ENCODE measurements around the gene XKR8. TPM values are rescaled to one million over a fixed set of nuclear protein-coding genes. Genes with fewer than 3 reads are reported as not detected.

XKR8 gene
- total and polyA plus RNA-seq, 10 donors: 4.2 to 17.4 (median 8.1) TPM

DNA sequence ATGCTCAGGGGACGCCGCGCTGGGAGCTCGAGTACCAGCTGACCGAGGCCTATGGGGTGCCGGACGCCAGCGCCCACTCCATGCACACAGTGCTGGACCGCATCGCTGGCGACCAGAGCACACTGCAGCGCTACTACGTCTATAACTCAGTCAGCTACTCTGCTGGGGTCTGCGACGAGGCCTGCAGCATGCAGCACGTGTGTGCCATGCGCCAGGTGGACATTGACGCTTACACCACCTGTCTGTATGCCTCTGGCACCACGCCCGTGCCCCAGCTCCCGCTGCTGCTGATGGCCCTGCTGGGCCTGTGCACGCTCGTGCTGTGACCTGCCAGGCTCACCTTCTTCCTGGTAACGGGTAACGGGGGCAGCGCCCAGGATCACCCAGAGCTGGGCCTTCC is 1.3 kb upstream of the XKR8 start:
- intact Hi-C loops (cut with DNase I; ENCODE audit: low total_unique reads): no loop called here
- Histone ChIP-seq H3K27ac (peak overlapping the region in 3 of 8 donors; percentile 89 to 96 (median 95)), H3K4me3 (peak overlapping the region in 2 of 8 donors; percentile 79 to 95), H3K9me3 (no peaks in the 10 kb centered on the region), H3K36me3 (peaks cover 0 to 8% (median 0%) of the 10 kb centered on the region in 6 donors), H3K27me3 (replicated peaks in 1 of 7) (no peaks in the 10 kb centered on the region), H3K4me1 (peaks cover 13 to 48% (median 33%) of the 10 kb centered on the region in 6 donors)
- 93 to 99% (median 96%) methylated on average over 17 to 26 of the region's 26 CpGs for WGBS, 5 donors
- peak; percentile 75 for DNase-seq
- no peak for TF ChIP-seq POLR2A (IDR thresholded peaks at IDR 0.05)
- no peak for TF ChIP-seq POLR2AphosphoS5 (IDR thresholded peaks at IDR 0.05)

DNA sequence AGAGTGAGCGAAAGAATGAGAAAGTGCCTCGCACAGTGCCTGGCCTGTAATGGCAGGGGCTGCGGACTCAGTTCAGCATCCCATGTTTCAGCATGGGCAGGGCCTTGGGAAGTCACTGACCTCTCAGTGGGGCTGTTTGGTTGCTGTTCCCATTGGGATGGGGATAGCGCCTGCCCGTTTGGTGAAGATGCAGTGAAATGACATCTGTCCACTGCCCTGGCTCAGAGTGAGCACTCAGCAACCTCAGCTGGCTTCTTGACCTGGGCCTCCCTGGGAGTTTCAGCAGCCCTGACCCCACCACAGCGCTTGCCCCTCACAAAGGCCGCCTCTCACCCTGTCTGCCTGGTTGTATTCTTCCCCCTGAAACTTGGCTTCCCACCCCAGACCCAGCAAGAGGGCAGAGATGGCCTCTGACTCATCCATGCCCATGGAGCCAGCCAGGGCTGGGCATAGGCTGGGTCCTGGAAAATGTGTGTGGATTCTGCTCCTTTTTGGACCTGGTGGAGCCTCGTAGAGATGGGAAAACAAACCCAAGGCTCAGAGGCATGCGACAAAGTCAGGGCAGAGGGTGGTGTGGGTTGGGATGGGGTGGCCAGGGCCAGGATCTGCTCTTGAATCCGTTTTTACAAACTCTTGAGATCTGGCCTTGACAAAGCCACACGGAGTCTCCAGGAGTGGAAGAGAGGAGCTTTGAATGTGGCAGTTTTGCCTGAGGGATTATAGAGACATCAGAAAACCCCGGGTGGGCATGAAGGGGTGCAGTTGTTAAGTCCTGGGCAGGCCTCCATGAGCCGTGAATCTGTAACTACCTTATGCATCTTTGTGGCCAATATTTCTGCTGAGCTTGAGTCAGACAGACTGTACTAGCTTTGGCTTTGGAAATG is 1.2 kb downstream of the XKR8 start:
- no peaks in the 10 kb centered on the region for H3K9me3 ChIP-seq
- DNase-seq: no peak
- intact Hi-C loops (cut with DNase I; ENCODE audit: low total_unique reads): no loop called here

DNA sequence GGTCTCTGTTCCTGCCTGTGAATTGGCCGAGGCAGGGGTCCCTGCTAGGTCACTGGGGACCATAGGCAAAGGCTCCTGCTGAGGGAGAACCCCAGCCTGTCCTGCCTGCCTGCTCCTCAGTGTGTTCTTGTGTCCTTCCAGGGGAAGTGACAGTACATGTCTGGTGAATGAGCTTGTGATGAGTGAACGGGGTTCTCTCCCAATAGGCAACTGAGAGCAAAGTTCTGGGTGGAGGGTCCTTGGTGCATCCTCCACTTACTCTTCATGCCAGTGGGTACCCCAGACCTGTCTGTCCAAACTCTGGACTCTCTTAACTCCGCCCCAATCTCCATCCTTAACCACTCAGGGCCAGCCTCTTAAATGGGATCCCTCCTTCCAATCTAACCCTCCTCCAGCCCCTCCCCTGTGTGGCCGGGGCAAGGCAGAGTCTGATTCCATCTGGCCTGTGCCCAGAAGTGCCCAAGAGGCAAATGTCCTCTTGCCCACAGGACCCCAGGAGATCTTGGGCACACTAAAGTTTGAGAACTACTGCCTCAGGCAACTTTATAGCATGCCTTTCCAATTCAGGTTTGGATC is 2.0 kb downstream of the XKR8 start:
- peaks cover 0 to 40% (median 22%) of the 10 kb centered on the region in 6 donors for H3K36me3 ChIP-seq
- no peaks in the 10 kb centered on the region for H3K27me3 ChIP-seq (replicated peaks in 1 of 7)
- H3K4me3 ChIP-seq: peak overlapping the region in 2 of 8 donors; percentile 68 to 95
- intact Hi-C loops (cut with DNase I; ENCODE audit: low total_unique reads): no loop called here
- no peak for TF ChIP-seq POLR2AphosphoS5 (IDR thresholded peaks at IDR 0.05)
- TF ChIP-seq, protein P1, sequence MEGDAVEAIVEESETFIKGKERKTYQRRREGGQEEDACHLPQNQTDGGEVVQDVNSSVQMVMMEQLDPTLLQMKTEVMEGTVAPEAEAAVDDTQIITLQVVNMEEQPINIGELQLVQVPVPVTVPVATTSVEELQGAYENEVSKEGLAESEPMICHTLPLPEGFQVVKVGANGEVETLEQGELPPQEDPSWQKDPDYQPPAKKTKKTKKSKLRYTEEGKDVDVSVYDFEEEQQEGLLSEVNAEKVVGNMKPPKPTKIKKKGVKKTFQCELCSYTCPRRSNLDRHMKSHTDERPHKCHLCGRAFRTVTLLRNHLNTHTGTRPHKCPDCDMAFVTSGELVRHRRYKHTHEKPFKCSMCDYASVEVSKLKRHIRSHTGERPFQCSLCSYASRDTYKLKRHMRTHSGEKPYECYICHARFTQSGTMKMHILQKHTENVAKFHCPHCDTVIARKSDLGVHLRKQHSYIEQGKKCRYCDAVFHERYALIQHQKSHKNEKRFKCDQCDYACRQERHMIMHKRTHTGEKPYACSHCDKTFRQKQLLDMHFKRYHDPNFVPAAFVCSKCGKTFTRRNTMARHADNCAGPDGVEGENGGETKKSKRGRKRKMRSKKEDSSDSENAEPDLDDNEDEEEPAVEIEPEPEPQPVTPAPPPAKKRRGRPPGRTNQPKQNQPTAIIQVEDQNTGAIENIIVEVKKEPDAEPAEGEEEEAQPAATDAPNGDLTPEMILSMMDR (IDR thresholded peaks at IDR 0.05 in 8 of 11, conservative IDR thresholded peaks at IDR 0.05 in 3 of 11): no peak
- no peak for TF ChIP-seq POLR2A (IDR thresholded peaks at IDR 0.05)
- peaks cover 13 to 44% (median 33%) of the 10 kb centered on the region in 6 donors for H3K4me1 ChIP-seq
- 68 to 79% (median 70%) methylated on average over 4 of the region's 4 CpGs for WGBS, 5 donors
- no peaks in the 10 kb centered on the region for H3K9me3 ChIP-seq
- H3K27ac ChIP-seq: peak overlapping the region in 5 of 8 donors; percentile 89 to 96 (median 94)
- no peak for DNase-seq

More for the DNA sequence above, 1.2 kb downstream of the XKR8 start:
- TF ChIP-seq POLR2A (IDR thresholded peaks at IDR 0.05) (no peak), POLR2AphosphoS5 (IDR thresholded peaks at IDR 0.05) (no peak)
- TF ChIP-seq, protein P1 (IDR thresholded peaks at IDR 0.05 in 8 of 11, conservative IDR thresholded peaks at IDR 0.05 in 3 of 11): no peak
- no peaks in the 10 kb centered on the region for H3K27me3 ChIP-seq (replicated peaks in 1 of 7)
- H3K36me3 ChIP-seq: peaks cover 0 to 33% (median 15%) of the 10 kb centered on the region in 6 donors
- 72 to 77% (median 74%) methylated on average over 11 to 13 of the region's 13 CpGs for WGBS, 5 donors
- H3K4me3 ChIP-seq: peak overlapping the region in 7 of 8 donors; percentile 59 to 95 (median 69)
- H3K27ac ChIP-seq: peak overlapping the region in 7 of 8 donors; percentile 89 to 96 (median 93)
- H3K4me1 ChIP-seq: peaks cover 13 to 44% (median 33%) of the 10 kb centered on the region in 6 donors

DNA sequence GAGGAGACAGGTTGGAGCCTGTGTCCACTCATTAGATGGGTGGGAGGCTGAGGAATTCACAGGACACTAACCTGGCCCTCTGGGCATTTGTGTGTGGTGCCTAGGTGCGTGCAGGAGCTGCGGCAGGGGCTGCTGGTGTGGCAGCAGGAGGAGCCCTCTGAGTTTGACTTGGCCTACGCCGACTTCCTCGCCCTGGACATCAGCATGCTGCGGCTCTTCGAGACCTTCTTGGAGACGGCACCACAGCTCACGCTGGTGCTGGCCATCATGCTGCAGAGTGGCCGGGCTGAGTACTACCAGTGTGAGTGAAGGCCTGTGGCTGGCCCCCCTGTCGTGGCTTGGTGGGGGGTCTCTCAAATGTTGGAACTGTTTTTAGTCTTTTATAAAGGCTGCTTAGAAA is 3.6 kb downstream of the XKR8 start:
- 91 to 96% (median 95%) methylated on average over 5 to 11 of the region's 11 CpGs for WGBS, 5 donors
- H3K27ac ChIP-seq: no peak overlapping the region
- no peak overlapping the region for H3K4me3 ChIP-seq
- intact Hi-C loops (cut with DNase I; ENCODE audit: low total_unique reads): no loop called here
- no peak for DNase-seq
- no peaks in the 10 kb centered on the region for H3K27me3 ChIP-seq (replicated peaks in 1 of 7)
- no peaks in the 10 kb centered on the region for H3K9me3 ChIP-seq
- peaks cover 13 to 42% (median 32%) of the 10 kb centered on the region in 6 donors for H3K4me1 ChIP-seq
- TF ChIP-seq, protein P1 (IDR thresholded peaks at IDR 0.05 in 8 of 11, conservative IDR thresholded peaks at IDR 0.05 in 3 of 11): no peak
- TF ChIP-seq POLR2A (IDR thresholded peaks at IDR 0.05) (no peak), POLR2AphosphoS5 (IDR thresholded peaks at IDR 0.05) (no peak)
- peaks cover 0 to 57% (median 38%) of the 10 kb centered on the region in 6 donors for H3K36me3 ChIP-seq
